H1 (cell line): ENCODE results near the gene PHTF2. TPM values are rescaled to one million over a fixed set of nuclear protein-coding genes. Genes with fewer than 3 reads are reported as not detected.

Experiments
- CTCF ChIA-PET: fragments of 300-600 bp; sonication (Branson Sonifier 250); formaldehyde crosslinking; loops from one replicate; lab custom pipeline; 2021; ENCODE audit not compliant: partially characterized antibody; lab: Charles Lee
- POLR2A ChIA-PET: fragments of 300-600 bp; sonication (Branson Sonifier 250); formaldehyde crosslinking; loops from one replicate; lab custom pipeline; 2021; ENCODE audit warnings: inconsistent platforms; ENCODE audit not compliant: partially characterized antibody; lab: Charles Lee
- DNase-seq, 2 experiments: peaks; one replicate each; pipeline versions ENCODE4 v3.0.0 to v3.0.0-alpha.2; 2010 to 2022; ENCODE audit warnings: low spot score in 2 of 2, low read depth in 1 of 2, mixed read lengths in 1 of 2
- FAIRE-seq: peaks from 2 replicates; lab custom pipeline; 2011; peaks lifted over from hg19 to GRCh38; lab: Jason Lieb, UNC
- H2AFZ ChIP-seq: 2 replicates; pipeline ENCODE4 v1.8.1; 2012; ENCODE audit warnings: low read length, inconsistent platforms
- H2AK5ac ChIP-seq: 2 replicates; pipeline ENCODE4 v1.6.1; 2013; ENCODE audit warnings: low read depth, low read length
- H2BK120ac ChIP-seq: replicated peaks from 2 replicates; pipeline ENCODE3; 2013; ENCODE audit warnings: low read depth, low read length, inconsistent platforms
- H2BK12ac ChIP-seq: 2 replicates; pipeline ENCODE4 v1.6.1; 2013; ENCODE audit warnings: low read depth, low read length
- H2BK15ac ChIP-seq: 2 replicates; pipeline ENCODE4 v1.6.1; 2013; ENCODE audit warnings: low read length
- H2BK20ac ChIP-seq: 2 replicates; pipeline ENCODE4 v1.6.1; 2013; ENCODE audit warnings: low read length
- H2BK5ac ChIP-seq: 2 replicates; pipeline ENCODE4 v1.6.1; 2013; ENCODE audit warnings: low read depth, low read length
- H3K14ac ChIP-seq: 2 replicates; pipeline ENCODE4 v1.6.1; 2013; ENCODE audit warnings: inconsistent platforms; ENCODE audit not compliant: insufficient read length
- H3K18ac ChIP-seq: 2 replicates; pipeline ENCODE4 v1.6.1; 2013; ENCODE audit warnings: low read length; ENCODE audit errors: extremely low read depth
- H3K23ac ChIP-seq: 2 replicates; pipeline ENCODE4 v1.6.1; 2013; ENCODE audit warnings: inconsistent platforms; ENCODE audit not compliant: insufficient read length
- H3K23me2 ChIP-seq: 2 replicates; pipeline ENCODE4 v1.6.1; 2013; ENCODE audit warnings: low read depth, low read length
- H3K27ac ChIP-seq: 2 replicates; pipeline ENCODE4 v1.6.1; 2011; ENCODE audit warnings: low read depth, low read length, inconsistent platforms
- H3K27me3 ChIP-seq, 4 experiments: replicated peaks in 1 of 4; 1 replicate in 1 of 4; 2 replicates in 3 of 4; pipeline versions ENCODE4 v1.6.1 to v1.8.1; 2011 to 2013; ENCODE audit warnings: low read length in 3 of 4, mild to moderate bottlenecking in 3 of 4, inconsistent platforms in 2 of 4, mixed read lengths in 2 of 4, moderate library complexity in 1 of 4; ENCODE audit not compliant: control insufficient read depth in 3 of 4, insufficient read depth in 3 of 4; ENCODE audit errors: extremely low read depth in 1 of 4
- H3K36me3 ChIP-seq, 4 experiments: 2 replicates each; pipeline versions ENCODE4 v1.6.1 to v1.8.1; 2011 to 2013; ENCODE audit warnings: mild to moderate bottlenecking in 4 of 4, low read length in 3 of 4, moderate library complexity in 2 of 4, control low read depth in 1 of 4, inconsistent platforms in 1 of 4; ENCODE audit not compliant: insufficient read depth in 4 of 4, control insufficient read depth in 2 of 4
- H3K4ac ChIP-seq: replicated peaks from 2 replicates; pipeline ENCODE3; 2013; ENCODE audit warnings: low read length, low read depth, mixed read lengths, inconsistent platforms; ENCODE audit not compliant: insufficient read length
- H3K4me1 ChIP-seq, 4 experiments: replicated peaks in 1 of 4; 1 replicate in 1 of 4; 2 replicates in 3 of 4; pipeline versions ENCODE4 v1.6.1 to v1.8.1; 2011 to 2013; ENCODE audit warnings: low read length in 3 of 4, inconsistent platforms in 2 of 4, mixed read lengths in 1 of 4; ENCODE audit not compliant: insufficient read depth in 4 of 4, control insufficient read depth in 3 of 4
- H3K4me2 ChIP-seq, 2 experiments: 2 replicates each; pipeline versions ENCODE4 v1.6.1 to v1.8.1; 2011 to 2013; ENCODE audit warnings: low read depth in 2 of 2, low read length in 2 of 2, control low read depth in 1 of 2, inconsistent platforms in 1 of 2, mild to moderate bottlenecking in 1 of 2; ENCODE audit not compliant: insufficient read depth in 1 of 2
- H3K4me3 ChIP-seq, 4 experiments: fragments of 200-600, 300-600 bp in 1 of 4; sonication (generic), shearing (Covaris generic), sonication (Bioruptor Twin) in 1 of 4; 2 replicates each; pipeline versions ENCODE4 v1.5.1 to v1.8.1; 2011 to 2016; ENCODE audit warnings: low read length in 4 of 4, low read depth in 3 of 4, control low read depth in 2 of 4, inconsistent platforms in 2 of 4, mild to moderate bottlenecking in 2 of 4, mixed read lengths in 1 of 4, moderate library complexity in 1 of 4; ENCODE audit not compliant: insufficient read depth in 2 of 4; ENCODE audit errors: extremely low read depth in 1 of 4
- H3K56ac ChIP-seq: replicated peaks from 2 replicates; pipeline ENCODE3; 2013; ENCODE audit warnings: low read depth, mild to moderate bottlenecking, mixed read lengths, low read length, inconsistent platforms; ENCODE audit not compliant: insufficient read length
- H3K79me1 ChIP-seq: 2 replicates; pipeline ENCODE4 v1.6.1; 2013; ENCODE audit warnings: low read depth, low read length, control low read depth
- H3K79me2 ChIP-seq, 2 experiments: 2 replicates each; pipeline versions ENCODE4 v1.6.1 to v1.8.1; 2012 to 2013; ENCODE audit warnings: low read length in 2 of 2, mild to moderate bottlenecking in 2 of 2, inconsistent platforms in 1 of 2; ENCODE audit not compliant: insufficient read depth in 2 of 2, control insufficient read depth in 1 of 2
- H3K9ac ChIP-seq, 4 experiments: replicated peaks in 1 of 4; 1 replicate in 1 of 4; 2 replicates in 3 of 4; pipeline versions ENCODE4 v1.6.1 to v1.8.1; 2011 to 2013; ENCODE audit warnings: low read depth in 3 of 4, low read length in 3 of 4, control low read depth in 2 of 4, mild to moderate bottlenecking in 2 of 4, moderate library complexity in 2 of 4, inconsistent platforms in 1 of 4; ENCODE audit errors: extremely low read depth in 1 of 4
- H3K9me3 ChIP-seq, 2 experiments: 2 replicates each; pipeline versions ENCODE4 v1.6.1 to v1.8.1; 2012 to 2013; ENCODE audit warnings: mild to moderate bottlenecking in 2 of 2, moderate library complexity in 2 of 2, control low read depth in 1 of 2, inconsistent platforms in 1 of 2, low read depth in 1 of 2, low read length in 1 of 2, mixed read lengths in 1 of 2; ENCODE audit not compliant: insufficient read depth in 2 of 2
- H4K20me1 ChIP-seq, 2 experiments: replicated peaks in 1 of 2; 2 replicates each; pipeline versions ENCODE3 to v1.8.1; 2011 to 2013; ENCODE audit warnings: inconsistent platforms in 2 of 2, low read length in 2 of 2, mild to moderate bottlenecking in 1 of 2; ENCODE audit not compliant: insufficient read depth in 2 of 2, control insufficient read depth in 1 of 2
- H4K5ac ChIP-seq: 2 replicates; pipeline ENCODE4 v1.6.1; 2013; ENCODE audit warnings: low read length, low read depth, mixed read lengths, inconsistent platforms; ENCODE audit not compliant: insufficient read length
- H4K8ac ChIP-seq: 2 replicates; pipeline ENCODE4 v1.8.0; 2013; ENCODE audit warnings: mild to moderate bottlenecking, moderate library complexity, low read length, inconsistent platforms; ENCODE audit not compliant: insufficient read depth; ENCODE audit errors: extremely low read depth
- H4K91ac ChIP-seq: replicated peaks from 2 replicates; pipeline ENCODE3; 2013; ENCODE audit warnings: low read length, mixed read lengths, inconsistent platforms; ENCODE audit not compliant: insufficient read length
- ASH2L ChIP-seq: fragments of 200-600, 300-600 bp; sonication (generic); IDR thresholded peaks from one replicate; pipeline ENCODE4 v1.7.1; 2017; ENCODE audit warnings: low read length
- BCL11A ChIP-seq, 2 experiments: IDR thresholded peaks; one replicate each; pipeline ENCODE4 v1.6.1; 2011; ENCODE audit warnings: low read depth in 2 of 2, low read length in 2 of 2, mild to moderate bottlenecking in 2 of 2
- CEBPB ChIP-seq: IDR thresholded peaks from 2 replicates; pipeline ENCODE4 v1.6.1; 2012; ENCODE audit warnings: low read depth, low read length
- HDAC6 ChIP-seq: IDR thresholded peaks from one replicate; pipeline ENCODE4 v1.7.1; 2012; ENCODE audit warnings: low read depth, mild to moderate bottlenecking, inconsistent platforms, low read length, moderate library complexity
- KDM1A ChIP-seq: fragments of 200-600, 300-600 bp; sonication (generic); IDR thresholded peaks from 2 replicates; pipeline ENCODE4 v1.7.1; 2016; ENCODE audit warnings: mild to moderate bottlenecking, low read length, borderline replicate concordance
- POLR2A ChIP-seq, 2 experiments: IDR thresholded peaks; 1 replicate in 1 of 2; 2 replicates in 1 of 2; pipeline ENCODE4 v1.6.1; 2011; ENCODE audit warnings: low read depth in 2 of 2, low read length in 2 of 2, mild to moderate bottlenecking in 2 of 2; ENCODE audit errors: control extremely low read depth in 1 of 2
- POLR2AphosphoS5 ChIP-seq: IDR thresholded peaks from 2 replicates; pipeline ENCODE4 v1.6.1; 2011; ENCODE audit warnings: low read depth, low read length
- RAD21 ChIP-seq, 2 experiments: IDR thresholded peaks in 1 of 2; conservative IDR thresholded peaks in 1 of 2; 2 replicates each; pipeline ENCODE4 v1.6.1; 2011; ENCODE audit warnings: low read depth in 2 of 2, low read length in 2 of 2, improper control_type of control experiment in 1 of 2, inconsistent platforms in 1 of 2, mild to moderate bottlenecking in 1 of 2, moderate library complexity in 1 of 2
- RBBP5 ChIP-seq: IDR thresholded peaks from 2 replicates; pipeline ENCODE4 v1.7.1; 2012; ENCODE audit warnings: low read depth, mild to moderate bottlenecking, inconsistent platforms, low read length, moderate library complexity, borderline replicate concordance
- RFX5 ChIP-seq: IDR thresholded peaks from 2 replicates; pipeline ENCODE4 v1.6.1; 2011; ENCODE audit warnings: low read depth, low read length, improper control_type of control experiment, borderline replicate concordance
- SIN3A ChIP-seq, 2 experiments: IDR thresholded peaks in 1 of 2; conservative IDR thresholded peaks in 1 of 2; 2 replicates each; pipeline ENCODE4 v1.6.1; 2011 to 2012; ENCODE audit warnings: low read length in 2 of 2, improper control_type of control experiment in 1 of 2, low read depth in 1 of 2, mild to moderate bottlenecking in 1 of 2
- TEAD4 ChIP-seq: IDR thresholded peaks from 2 replicates; pipeline ENCODE4 v1.6.1; 2012; ENCODE audit warnings: low read depth, low read length, inconsistent platforms, mixed read lengths
- polyA plus RNA-seq, 7 experiments: library from polyadenylated mRNA; depleted of rRNA in 3 of 7; stranded (reverse) in 5 of 7; unstranded in 2 of 7; fragments of >200 nt in 5 of 7; fragments of 200-250 nt in 2 of 7; gene quantifications; 1 replicate in 5 of 7; 2 replicates in 1 of 7; 4 replicates in 1 of 7; pipeline versions ENCODE4 v1.2.1 to v1.2.3, GENCODE V29; 2011 to 2013; ENCODE audit warnings: missing spikeins in 2 of 7, mixed read lengths in 2 of 7
- total RNA-seq: library from RNA; stranded (reverse); fragmentation: NEBNext Ultra II Directional; extraction: Animal tissue kit (Norgen Biotek cat#: 25700); gene quantifications from 2 replicates; pipeline ENCODE4 v1.2.1, GENCODE V29; 2021
- TF ChIP-seq, protein P1 (sequence below): IDR thresholded peaks from 2 replicates; pipeline ENCODE4 v1.6.1; 2011; ENCODE audit warnings: low read length, improper control_type of control experiment

PHTF2 gene
- total and polyA plus RNA-seq, 2 of the 8 experiments (the other 6 are each of a cell fraction or from before 2014, with no cell fraction given) = 9.0 to 25.4 TPM

DNA sequence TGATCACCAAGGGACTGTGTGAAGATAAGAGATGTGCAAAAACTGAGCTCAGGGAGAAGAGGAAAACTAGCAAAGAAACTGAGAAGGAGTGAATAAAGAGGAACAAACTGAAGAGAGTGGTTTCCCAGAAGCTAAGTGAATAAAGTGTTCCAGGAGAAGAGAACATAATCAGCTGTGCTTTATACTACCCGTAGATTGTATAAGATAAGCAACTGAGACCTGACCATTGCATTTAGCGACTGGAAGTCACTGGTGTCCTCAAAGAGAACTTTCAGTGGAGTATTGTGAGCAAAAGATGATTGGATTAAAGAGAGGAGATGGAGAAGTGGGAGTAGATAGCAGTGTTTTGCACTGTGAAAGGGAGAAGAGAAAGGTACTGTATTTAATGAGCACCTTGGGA, 14.6 kb downstream of the PHTF2 start (continued):
- TF ChIP-seq POLR2A (IDR thresholded peaks at IDR 0.05; ENCODE audit: control extremely low read depth in 1 of 2, low read depth in 2 of 2, low read length in 2 of 2) = no peak
- TF ChIP-seq, all 59 proteins: peak for 0

DNA sequence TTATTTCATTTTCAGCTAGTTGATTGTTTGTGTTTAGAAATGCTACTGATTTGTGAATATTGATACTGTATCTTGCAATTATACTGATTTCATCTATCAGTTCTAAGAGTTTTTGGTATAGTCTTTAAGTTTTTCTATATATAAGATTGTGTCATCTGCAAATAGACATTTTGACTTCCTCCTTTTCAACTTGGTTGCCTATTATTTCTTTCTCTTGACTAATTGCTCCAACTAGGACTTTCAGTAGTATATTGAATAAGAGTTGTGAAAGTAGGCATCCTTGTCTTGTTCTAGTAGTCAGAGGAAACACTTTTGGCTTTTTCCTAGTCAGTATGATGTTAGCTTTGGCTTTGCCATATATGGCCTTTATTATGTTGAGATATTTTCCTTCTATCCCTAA, 20.4 kb downstream of the PHTF2 start:
- no peak for FAIRE-seq
- Histone ChIP-seq H3K23me2 (no peaks in the 10 kb centered on the region), H3K27ac (no peak overlapping the region)
- TF ChIP-seq KDM1A (no peak), BCL11A (IDR thresholded peaks at IDR 0.05; ENCODE audit: low read depth in 2 of 2, low read length in 2 of 2) (no peak), RBBP5 (no peak), RFX5 (no peak), RAD21 (IDR thresholded peaks at IDR 0.05 in 1 of 2, conservative IDR thresholded peaks at IDR 0.05 in 1 of 2; ENCODE audit: low read depth in 2 of 2, low read length in 2 of 2) (no peak), HDAC6 (no peak), SIN3A (conservative IDR thresholded peaks at IDR 0.05 in 1 of 2, IDR thresholded peaks at IDR 0.05 in 1 of 2; ENCODE audit: low read depth in 1 of 2, low read length in 2 of 2) (no peak), TEAD4 (no peak), ASH2L (no peak), CEBPB (no peak), POLR2AphosphoS5 (no peak)
- TF ChIP-seq, protein P1, sequence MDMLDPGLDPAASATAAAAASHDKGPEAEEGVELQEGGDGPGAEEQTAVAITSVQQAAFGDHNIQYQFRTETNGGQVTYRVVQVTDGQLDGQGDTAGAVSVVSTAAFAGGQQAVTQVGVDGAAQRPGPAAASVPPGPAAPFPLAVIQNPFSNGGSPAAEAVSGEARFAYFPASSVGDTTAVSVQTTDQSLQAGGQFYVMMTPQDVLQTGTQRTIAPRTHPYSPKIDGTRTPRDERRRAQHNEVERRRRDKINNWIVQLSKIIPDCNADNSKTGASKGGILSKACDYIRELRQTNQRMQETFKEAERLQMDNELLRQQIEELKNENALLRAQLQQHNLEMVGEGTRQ = no peak

More for the DNA sequence above, 20.4 kb downstream of the PHTF2 start:
- H3K36me3 ChIP-seq = 0 out of 8 replicates have a peak, but pooled peaks cover 0 to 3% (median 0%) of the 10 kb centered on the region in 4 experiments
- H3K4ac ChIP-seq = no peak overlapping the region
- no peak overlapping the region for H3K9ac ChIP-seq
- no peaks in the 10 kb centered on the region for H3K27me3 ChIP-seq
- 0 out of 2 replicates have a peak, but pooled peaks cover 2% of the 10 kb centered on the region for H3K79me1 ChIP-seq
- H2AFZ ChIP-seq = no peak overlapping the region
- H2BK15ac ChIP-seq = no peak overlapping the region
- no peak overlapping the region for H3K4me2 ChIP-seq
- no peak overlapping the region for H2BK120ac ChIP-seq
- H3K4me1 ChIP-seq = no peaks in the 10 kb centered on the region
- H3K4me3 ChIP-seq = no peak overlapping the region
- no peak overlapping the region for H2AK5ac ChIP-seq
- no peak overlapping the region for H4K8ac ChIP-seq
- no peak overlapping the region for H4K5ac ChIP-seq
- no peak overlapping the region for H2BK20ac ChIP-seq
- peaks cover 12 to 14% of the 10 kb centered on the region in 2 experiments; a peak in 3 of 4 replicates for H3K9me3 ChIP-seq
- POLR2A ChIA-PET = no interaction called here
- H2BK5ac ChIP-seq = no peak overlapping the region
- no peak overlapping the region for H3K23ac ChIP-seq
- H3K18ac ChIP-seq = no peak overlapping the region
- H3K56ac ChIP-seq = no peak overlapping the region
- CTCF ChIA-PET = no interaction called here
- peaks cover 0 to 16% of the 10 kb centered on the region in 2 experiments; a peak in 2 of 4 replicates for H3K79me2 ChIP-seq
- no peak overlapping the region for H4K91ac ChIP-seq
- no peak overlapping the region for H2BK12ac ChIP-seq
- no peak for DNase-seq
- H4K20me1 ChIP-seq = no peaks in the 10 kb centered on the region
- H3K14ac ChIP-seq = no peak overlapping the region
